WI38 (cell line): ENCODE results near the gene EFNB3.

ENCODE experiments used
- H3K4me3 ChIP-seq: 2 replicates; pipeline ENCODE4 v1.5.1; 2011; ENCODE audit warnings: low read depth, mild to moderate bottlenecking, control low read depth, low read length
- CTCF ChIP-seq: IDR thresholded peaks from 2 replicates; pipeline ENCODE4 v1.5.1; 2012; ENCODE audit warnings: low read depth, mild to moderate bottlenecking, control low read depth, low read length

Gene EFNB3

GRCh38 chr17:7704601-7705268 lies at the start of gene EFNB3:
Gene EFNB3 (plus strand): TSS chr17:7705202. CDS start chr17:7705599, 397 bp downstream.
- TF ChIP-seq CTCF: no peak
- H3K4me3 ChIP-seq: peak within 1 kb of the TSS; percentile 47

GRCh38 chr17:7655541-7655840 lies 49.5 kb upstream of the EFNB3 start:
- no peak for TF ChIP-seq CTCF
- H3K4me3 ChIP-seq: no peak overlapping the region

- TF ChIP-seq CTCF: no peak
Measured at GRCh38 chr17:7656958-7657609, 47.9 kb upstream of the EFNB3 start.

GRCh38 chr17:7667656-7668406 lies 37.2 kb upstream of the EFNB3 start:
- no peak overlapping the region for H3K4me3 ChIP-seq
- TF ChIP-seq CTCF: no peak

More at GRCh38 chr17:7656958-7657609, 47.9 kb upstream of the EFNB3 start:
- H3K4me3 ChIP-seq: no peak overlapping the region

GRCh38 chr17:7668482-7668881 lies 36.5 kb upstream of the EFNB3 start:
- no peak overlapping the region for H3K4me3 ChIP-seq
- no peak for TF ChIP-seq CTCF

GRCh38 chr17:7673239-7673638 lies 31.8 kb upstream of the EFNB3 start:
- TF ChIP-seq CTCF: peak; percentile 27; the same call in 1 of the 2 replicates
- no peak overlapping the region for H3K4me3 ChIP-seq

- no peak overlapping the region for H3K4me3 ChIP-seq
- no peak for TF ChIP-seq CTCF
Measured at GRCh38 chr17:7674934-7675333, 30.1 kb upstream of the EFNB3 start.
